ENCODE measurements around the gene LCN1.

DNA sequence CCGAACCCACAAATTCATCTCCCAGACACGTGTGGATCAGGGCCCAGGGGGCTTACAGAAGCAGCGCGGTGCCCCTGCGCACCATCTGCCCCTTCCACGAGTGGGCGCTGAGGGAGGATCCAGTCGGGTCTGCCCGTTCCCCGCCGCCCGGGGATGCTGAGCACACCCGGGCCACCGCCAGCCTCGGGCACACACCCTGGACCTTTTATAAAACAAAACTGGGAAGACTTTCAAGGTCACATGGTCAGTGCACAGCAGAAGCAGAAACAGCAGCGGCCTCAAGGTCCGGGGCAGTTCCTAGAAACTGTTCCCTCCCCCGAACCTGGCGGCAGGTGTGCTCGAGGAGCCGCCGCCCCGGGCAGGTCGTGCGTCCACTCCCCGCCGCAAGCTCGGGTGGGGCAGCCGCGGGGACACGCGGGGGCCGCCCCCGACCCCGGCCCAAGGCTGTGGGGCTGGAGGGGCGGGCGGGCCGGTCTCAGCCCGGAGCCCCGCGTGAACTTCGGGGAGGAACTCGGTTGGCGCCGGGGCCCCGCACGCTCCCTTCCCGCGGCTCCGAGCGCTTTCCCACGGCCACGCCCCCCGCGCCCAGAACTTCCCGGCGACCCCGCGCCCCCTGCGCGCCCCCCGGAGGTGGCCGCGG, 42.3 kb upstream of the LCN1 start:
- TF ChIP-seq, protein P1, sequence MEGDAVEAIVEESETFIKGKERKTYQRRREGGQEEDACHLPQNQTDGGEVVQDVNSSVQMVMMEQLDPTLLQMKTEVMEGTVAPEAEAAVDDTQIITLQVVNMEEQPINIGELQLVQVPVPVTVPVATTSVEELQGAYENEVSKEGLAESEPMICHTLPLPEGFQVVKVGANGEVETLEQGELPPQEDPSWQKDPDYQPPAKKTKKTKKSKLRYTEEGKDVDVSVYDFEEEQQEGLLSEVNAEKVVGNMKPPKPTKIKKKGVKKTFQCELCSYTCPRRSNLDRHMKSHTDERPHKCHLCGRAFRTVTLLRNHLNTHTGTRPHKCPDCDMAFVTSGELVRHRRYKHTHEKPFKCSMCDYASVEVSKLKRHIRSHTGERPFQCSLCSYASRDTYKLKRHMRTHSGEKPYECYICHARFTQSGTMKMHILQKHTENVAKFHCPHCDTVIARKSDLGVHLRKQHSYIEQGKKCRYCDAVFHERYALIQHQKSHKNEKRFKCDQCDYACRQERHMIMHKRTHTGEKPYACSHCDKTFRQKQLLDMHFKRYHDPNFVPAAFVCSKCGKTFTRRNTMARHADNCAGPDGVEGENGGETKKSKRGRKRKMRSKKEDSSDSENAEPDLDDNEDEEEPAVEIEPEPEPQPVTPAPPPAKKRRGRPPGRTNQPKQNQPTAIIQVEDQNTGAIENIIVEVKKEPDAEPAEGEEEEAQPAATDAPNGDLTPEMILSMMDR (conservative IDR thresholded peaks at IDR 0.05; ENCODE audit: low read length) = no peak
- no peak for TF ChIP-seq EZH2phosphoT487 (IDR thresholded peaks at IDR 0.05; ENCODE audit: borderline replicate concordance, low read depth, low read length)
